22Rv1 (cell line): ENCODE results near the gene TAF3.

Experiments
- CTCF ChIP-seq: fragments of 450-650 bp; IDR thresholded peaks from 2 replicates; pipeline ENCODE4 v1.5.1; 2017; ENCODE audit warnings: mild to moderate bottlenecking
- ZFX ChIP-seq: fragments of 450-650 bp; IDR thresholded peaks from 2 replicates; pipeline ENCODE4 v1.6.1; 2017; ENCODE audit warnings: antibody characterized with exemption, borderline replicate concordance

DNA sequence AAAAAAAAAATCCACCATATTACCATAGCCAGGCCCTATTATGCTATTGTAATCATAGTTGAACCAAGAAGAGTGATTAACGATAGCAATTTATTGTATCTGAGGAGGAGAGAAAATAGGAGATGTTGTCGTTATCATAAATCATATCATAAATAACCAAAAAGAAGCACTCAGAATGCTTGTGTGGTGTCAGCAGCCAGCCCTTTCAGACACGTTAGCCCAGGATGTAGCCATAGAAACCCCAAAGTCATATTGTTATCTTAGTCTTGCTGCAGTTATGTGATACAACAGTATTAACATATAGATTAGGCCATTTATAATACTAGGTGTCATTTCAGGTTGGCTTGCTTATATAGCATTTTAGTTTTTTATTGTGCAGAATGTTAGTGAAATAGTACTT, 134.0 kb downstream of the TAF3 start:
- TF ChIP-seq CTCF (no peak), ZFX (no peak)
